H9 (cell line): ENCODE results near the gene S100G. TPM values are rescaled to one million over a fixed set of nuclear protein-coding genes. Genes with fewer than 3 reads are reported as not detected.

Source experiments
- DNase-seq: peaks from one replicate; pipeline ENCODE4 v3.0.0-alpha.2; 2017
- H2AFZ ChIP-seq: one replicate; pipeline ENCODE4 v1.6.1; 2013; ENCODE audit warnings: mild to moderate bottlenecking, low read length, control low read depth, moderate library complexity
- H2AK5ac ChIP-seq: 2 replicates; pipeline ENCODE4 v1.6.1; 2013; ENCODE audit warnings: low read length, control low read depth, mixed read lengths; ENCODE audit not compliant: insufficient read length
- H2BK120ac ChIP-seq: one replicate; pipeline ENCODE4 v1.6.1; 2013; ENCODE audit warnings: low read depth, mild to moderate bottlenecking, low read length, control low read depth, inconsistent platforms; ENCODE audit not compliant: poor library complexity, severe bottlenecking
- H2BK12ac ChIP-seq: 2 replicates; pipeline ENCODE4 v1.6.1; 2013; ENCODE audit warnings: low read length, control low read depth, mixed read lengths, low read depth; ENCODE audit not compliant: insufficient read length
- H2BK15ac ChIP-seq: 2 replicates; pipeline ENCODE4 v1.6.1; 2013; ENCODE audit warnings: low read depth, low read length, control low read depth
- H2BK20ac ChIP-seq: one replicate; pipeline ENCODE4 v1.6.1; 2013; ENCODE audit warnings: low read depth, mild to moderate bottlenecking, low read length, control low read depth, inconsistent platforms; ENCODE audit not compliant: poor library complexity, severe bottlenecking
- H2BK5ac ChIP-seq: 2 replicates; pipeline ENCODE4 v1.6.1; 2013; ENCODE audit warnings: low read length, control low read depth, mixed read lengths; ENCODE audit not compliant: insufficient read length
- H3K14ac ChIP-seq: 2 replicates; pipeline ENCODE4 v1.6.1; 2013; ENCODE audit warnings: low read length, control low read depth; ENCODE audit not compliant: insufficient read depth
- H3K18ac ChIP-seq: 2 replicates; pipeline ENCODE4 v1.6.1; 2013; ENCODE audit warnings: low read depth, mild to moderate bottlenecking, mixed read lengths, low read length, control low read depth; ENCODE audit not compliant: insufficient read length
- H3K23ac ChIP-seq: 2 replicates; pipeline ENCODE4 v1.6.1; 2013; ENCODE audit warnings: low read length, control low read depth, mixed read lengths, low read depth; ENCODE audit not compliant: insufficient read length
- H3K23me2 ChIP-seq: 2 replicates; pipeline ENCODE4 v1.6.1; 2013; ENCODE audit warnings: low read depth, mild to moderate bottlenecking, mixed read lengths, low read length, control low read depth; ENCODE audit not compliant: insufficient read length, poor library complexity, severe bottlenecking
- H3K27ac ChIP-seq: 2 replicates; pipeline ENCODE4 v1.5.1; 2013; ENCODE audit warnings: low read length, control low read depth, mixed read lengths, low read depth; ENCODE audit not compliant: insufficient read length
- H3K27me3 ChIP-seq: 2 replicates; pipeline ENCODE4 v1.6.1; 2013; ENCODE audit warnings: low read length, control low read depth, inconsistent platforms; ENCODE audit not compliant: insufficient read depth
- H3K4ac ChIP-seq: 2 replicates; pipeline ENCODE4 v1.6.1; 2013; ENCODE audit warnings: low read depth, mild to moderate bottlenecking, control low read depth, inconsistent platforms, low read length, moderate library complexity
- H3K4me1 ChIP-seq: 2 replicates; pipeline ENCODE4 v1.6.1; 2013; ENCODE audit warnings: low read length, control low read depth, inconsistent platforms; ENCODE audit not compliant: insufficient read depth
- H3K4me2 ChIP-seq: 2 replicates; pipeline ENCODE4 v1.6.1; 2013; ENCODE audit warnings: low read length, control low read depth, mixed read lengths; ENCODE audit not compliant: insufficient read length, insufficient read depth
- H3K56ac ChIP-seq: 2 replicates; pipeline ENCODE4 v1.6.1; 2013; ENCODE audit warnings: low read depth, mild to moderate bottlenecking, mixed read lengths, low read length, control low read depth; ENCODE audit not compliant: insufficient read length
- H3K79me1 ChIP-seq: 2 replicates; pipeline ENCODE4 v1.6.1; 2013; ENCODE audit warnings: low read depth, mild to moderate bottlenecking, moderate library complexity, low read length, control low read depth, inconsistent platforms; ENCODE audit not compliant: insufficient read depth, poor library complexity, severe bottlenecking
- H3K79me2 ChIP-seq: 2 replicates; pipeline ENCODE4 v1.6.1; 2013; ENCODE audit warnings: low read length, control low read depth, inconsistent platforms; ENCODE audit not compliant: insufficient read depth
- H3K9ac ChIP-seq: 2 replicates; pipeline ENCODE4 v1.6.1; 2013; ENCODE audit warnings: low read length, control low read depth, mixed read lengths; ENCODE audit not compliant: insufficient read length; ENCODE audit errors: extremely low read depth
- H3K9me3 ChIP-seq: one replicate; pipeline ENCODE4 v1.6.1; 2013; ENCODE audit warnings: low read depth, low read length, inconsistent platforms; ENCODE audit not compliant: control insufficient read depth
- H3T11ph ChIP-seq: one replicate; pipeline ENCODE4 v1.6.1; 2013; ENCODE audit warnings: mild to moderate bottlenecking, low read length, control low read depth, inconsistent platforms
- H4K20me1 ChIP-seq: one replicate; pipeline ENCODE4 v1.6.1; 2013; ENCODE audit not compliant: control insufficient read depth, insufficient read length, insufficient read depth
- H4K5ac ChIP-seq: 2 replicates; pipeline ENCODE4 v1.6.1; 2013; ENCODE audit warnings: low read depth, mild to moderate bottlenecking, mixed read lengths, low read length, control low read depth; ENCODE audit not compliant: insufficient read length
- H4K8ac ChIP-seq: replicated peaks from 2 replicates; pipeline ENCODE4 v1.6.1; 2013; ENCODE audit warnings: low read length, control low read depth, mixed read lengths, low read depth; ENCODE audit not compliant: insufficient read length
- H4K91ac ChIP-seq: 2 replicates; pipeline ENCODE4 v1.6.1; 2013; ENCODE audit warnings: low read depth, mild to moderate bottlenecking, moderate library complexity, mixed read lengths, low read length, control low read depth; ENCODE audit not compliant: insufficient read length
- H3K27ac Mint-ChIP-seq, 3 experiments: 2 replicates in 2 of 3; 3 replicates in 1 of 3; pipeline ENCODE4 v1.8.0; 2020 to 2021; ENCODE audit warnings: mixed read lengths in 3 of 3, mild to moderate bottlenecking in 1 of 3, moderate library complexity in 1 of 3
- H3K27me3 Mint-ChIP-seq: 2 replicates; pipeline ENCODE4 v1.8.0; 2021; ENCODE audit warnings: low read depth, mild to moderate bottlenecking, moderate library complexity, mixed read lengths
- H3K36me3 Mint-ChIP-seq, 3 experiments: 2 replicates in 2 of 3; 3 replicates in 1 of 3; pipeline ENCODE4 v1.8.0; 2020 to 2021; ENCODE audit warnings: low read depth in 3 of 3, mixed read lengths in 3 of 3; ENCODE audit not compliant: insufficient read depth in 1 of 3
- H3K4me1 Mint-ChIP-seq, 2 experiments: 2 replicates each; pipeline ENCODE4 v1.8.0; 2020; ENCODE audit warnings: mixed read lengths in 2 of 2
- H3K4me3 Mint-ChIP-seq, 2 experiments: 2 replicates in 1 of 2; 3 replicates in 1 of 2; pipeline ENCODE4 v1.8.0; 2020 to 2021; ENCODE audit warnings: mild to moderate bottlenecking in 2 of 2, mixed read lengths in 2 of 2, moderate library complexity in 1 of 2
- H3K9me3 Mint-ChIP-seq, 2 experiments: 2 replicates in 1 of 2; 3 replicates in 1 of 2; pipeline ENCODE4 v1.8.0; 2020; ENCODE audit warnings: mild to moderate bottlenecking in 2 of 2, mixed read lengths in 2 of 2, moderate library complexity in 1 of 2
- CTCF ChIP-seq: fragments of 200-600 bp; sonication (generic); conservative IDR thresholded peaks from 3 replicates; pipeline ENCODE4 v1.8.0; 2021; ENCODE audit warnings: antibody characterized with exemption, mild to moderate bottlenecking
- WGBS: extraction: QIAGEN DNeasy Blood & Tissue Kit; methylation state at CpG from one replicate; pipeline ENCODE4 v1.1.7; 2013; ENCODE audit warnings: missing lambda C conversion rate, low lambda C conversion rate, mixed read lengths; ENCODE audit not compliant: insufficient read length; ENCODE audit errors: extremely low coverage; 5-methylcytosine and 5-hydroxymethylcytosine counted together
- total RNA-seq: library from RNA; stranded (reverse); gene quantifications from 2 replicates; pipeline ENCODE4 v1.2.1, GENCODE V29; 2021

The S100G gene
- total RNA-seq, 1 experiment from 2014 or later = not detected

DNA sequence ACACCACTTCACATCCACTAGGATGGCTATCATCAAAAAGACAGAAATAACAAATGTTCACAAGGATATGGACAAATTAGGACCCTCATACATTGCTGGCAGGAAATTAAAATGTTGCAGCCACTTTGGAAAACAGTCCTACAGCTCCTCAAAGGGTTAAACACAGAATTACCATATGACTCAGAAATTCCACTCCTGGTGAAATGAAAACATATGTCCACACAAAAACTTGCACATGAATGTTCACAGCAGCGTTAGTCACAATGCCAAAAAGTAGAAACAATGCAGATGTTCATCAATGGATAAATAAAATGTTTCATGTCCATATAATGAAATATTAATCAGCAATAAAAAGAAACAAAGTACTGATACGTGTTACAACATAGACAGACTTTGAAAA lies 15.1 kb downstream of the S100G start:
- Mint-ChIP-seq H3K9me3 (no peaks in the 10 kb centered on the region), H3K4me3 (no peak overlapping the region), H3K4me1 (peaks cover 12 to 28% of the 10 kb centered on the region in 2 experiments), H3K36me3 (peaks cover 50 to 85% (median 84%) of the 10 kb centered on the region in 3 experiments), H3K27me3 (no peaks in the 10 kb centered on the region), H3K27ac (peak overlapping the region in 2 of 3 experiments; percentile 56 to 91; a peak in 4 of 7 replicates)
- Histone ChIP-seq H2BK20ac (no peak overlapping the region), H4K8ac (no peak overlapping the region), H3K79me2 (no peaks in the 10 kb centered on the region), H3K27ac (no peak overlapping the region), H3K9ac (no peak overlapping the region), H2BK5ac (no peak overlapping the region), H2AFZ (no peak overlapping the region), H2AK5ac (no peak overlapping the region), H3K27me3 (no peaks in the 10 kb centered on the region), H3K23ac (no peak overlapping the region), H4K5ac (no peak overlapping the region), H3K9me3 (no peaks in the 10 kb centered on the region), H4K91ac (no peak overlapping the region), H3K4ac (no peak overlapping the region), H3K4me1 (peaks cover 5% of the 10 kb centered on the region; the same call in 1 of the 2 replicates), H2BK15ac (no peak overlapping the region), H2BK120ac (no peak overlapping the region), H3K4me2 (no peak overlapping the region), H3K56ac (no peak overlapping the region), H3K79me1 (no peaks in the 10 kb centered on the region), H4K20me1 (no peaks in the 10 kb centered on the region), H3K23me2 (no peaks in the 10 kb centered on the region), H3K18ac (no peak overlapping the region), H2BK12ac (no peak overlapping the region), H3T11ph (no peak overlapping the region), H3K14ac (no peak overlapping the region)
- DNase-seq = no peak
- WGBS = no CpG with 5 or more reads among the region's 2 CpGs
- no peak for TF ChIP-seq CTCF
